GM19324 (cell line): ENCODE results near the gene ACSF3.

Experiments used
- ATAC-seq: cut with Tn5 transposase; IDR thresholded peaks from one replicate; pipeline ENCODE4 v1.9.1; 2021; ENCODE audit warnings: mild to moderate bottlenecking, moderate library complexity; ENCODE audit not compliant: unreplicated experiment, low FRiP score

The ACSF3 gene

DNA sequence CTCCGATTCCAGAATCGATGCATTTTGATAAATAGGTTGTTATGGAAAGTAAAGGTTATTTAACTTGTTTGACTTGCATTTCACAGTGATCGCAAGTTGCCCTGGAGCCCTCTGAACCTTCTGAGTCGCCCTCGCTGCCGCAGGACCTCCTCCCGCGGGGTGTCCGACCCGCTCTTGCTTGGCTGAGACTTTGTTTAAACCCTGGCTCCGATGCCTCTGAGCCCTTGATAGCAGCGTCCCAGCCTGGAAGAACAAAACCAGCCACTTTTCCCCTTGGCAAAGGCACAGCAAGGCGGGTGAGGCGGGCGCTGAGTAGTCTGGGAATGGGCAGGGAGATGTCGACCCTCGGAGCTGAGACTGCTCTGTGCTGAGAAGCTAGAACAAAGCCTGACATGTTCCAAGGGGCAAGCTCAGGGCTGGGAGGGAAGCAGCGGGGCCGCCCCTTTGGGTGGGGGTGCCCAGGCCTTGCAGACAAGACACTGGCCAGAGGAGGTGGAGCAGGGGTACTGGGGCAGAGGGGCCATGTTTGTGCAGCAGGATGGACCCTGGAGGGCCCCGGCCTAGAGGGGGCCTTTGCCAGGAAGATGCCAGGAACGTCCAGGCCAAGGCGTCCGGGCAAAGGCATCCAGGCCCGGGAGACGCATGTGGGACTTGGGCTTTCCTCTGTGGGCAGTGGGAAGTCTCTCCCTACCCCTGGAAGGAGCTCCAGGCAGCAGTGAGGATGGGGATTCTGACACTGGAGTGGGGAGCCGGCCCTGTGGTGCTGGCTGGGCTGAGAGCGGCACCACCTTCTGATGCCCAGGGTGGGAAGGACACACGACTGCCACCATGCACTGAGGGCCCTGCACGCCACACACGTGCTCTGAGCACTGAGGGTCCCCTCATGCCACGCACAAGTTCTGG lies 47.6 kb downstream of the ACSF3 start:
- ATAC-seq: no peak

- ATAC-seq: no peak
Observed at GRCh38 chr16:89141884-89142267, 48.2 kb downstream of the ACSF3 start.

DNA sequence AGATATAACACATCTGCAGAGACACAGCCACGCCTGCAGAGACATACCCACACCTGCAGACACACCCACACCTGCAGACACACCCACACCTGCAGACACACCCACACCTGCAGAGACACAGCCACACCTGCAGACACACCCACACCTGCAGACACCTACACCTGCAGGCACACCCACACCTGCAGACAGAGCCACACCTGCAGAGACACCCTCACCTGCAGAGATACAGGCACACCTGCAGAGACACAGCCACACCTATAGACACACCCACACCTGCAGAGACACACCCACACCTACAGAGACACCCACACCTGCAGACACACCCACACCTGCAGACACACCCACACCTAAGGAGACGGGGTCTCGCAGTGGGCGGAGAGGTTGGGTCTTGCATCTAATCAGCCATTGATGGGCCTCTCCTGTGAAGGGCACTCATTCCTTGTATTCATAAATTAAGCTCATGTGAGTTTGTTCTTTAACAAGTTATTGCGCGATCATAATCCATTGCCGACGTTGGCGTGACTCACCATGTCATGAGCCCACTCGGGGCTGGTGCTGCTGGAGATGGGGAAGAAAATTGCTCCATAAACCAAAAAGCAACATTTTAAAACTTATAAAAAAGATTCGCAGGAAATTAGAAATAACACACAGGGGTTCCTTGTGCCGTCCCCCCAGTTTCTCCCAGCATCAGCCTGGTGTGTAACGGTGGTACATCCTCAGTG lies 49.0 kb downstream of the ACSF3 start:
- no peak for ATAC-seq

DNA sequence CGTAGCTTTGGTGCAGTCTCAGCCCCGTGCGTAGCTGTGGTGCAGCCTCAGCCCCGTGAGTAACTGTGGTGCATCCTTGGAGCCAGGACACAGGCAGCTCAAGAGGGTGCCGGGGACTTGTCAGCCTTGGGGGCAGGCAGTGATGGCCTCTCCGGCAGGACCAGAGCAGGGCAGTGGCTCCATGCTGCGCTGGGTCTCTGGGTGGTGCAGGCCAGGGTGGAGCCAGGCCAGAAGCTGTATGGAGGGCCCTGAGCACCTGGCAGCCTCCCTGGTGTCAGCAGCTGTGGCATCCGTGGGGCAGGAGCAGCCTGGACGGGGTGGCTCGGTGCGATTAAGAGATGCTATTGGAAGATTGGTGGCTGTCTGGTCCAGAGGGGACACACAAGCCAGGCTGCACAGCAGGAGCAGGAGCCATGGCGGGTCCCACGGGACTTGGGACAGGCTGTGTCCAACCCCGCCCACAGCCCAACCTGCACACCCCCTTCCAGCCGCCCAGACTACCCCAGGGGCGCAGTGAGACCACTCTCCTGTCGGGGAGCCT lies 49.6 kb downstream of the ACSF3 start:
- ATAC-seq: no peak

DNA sequence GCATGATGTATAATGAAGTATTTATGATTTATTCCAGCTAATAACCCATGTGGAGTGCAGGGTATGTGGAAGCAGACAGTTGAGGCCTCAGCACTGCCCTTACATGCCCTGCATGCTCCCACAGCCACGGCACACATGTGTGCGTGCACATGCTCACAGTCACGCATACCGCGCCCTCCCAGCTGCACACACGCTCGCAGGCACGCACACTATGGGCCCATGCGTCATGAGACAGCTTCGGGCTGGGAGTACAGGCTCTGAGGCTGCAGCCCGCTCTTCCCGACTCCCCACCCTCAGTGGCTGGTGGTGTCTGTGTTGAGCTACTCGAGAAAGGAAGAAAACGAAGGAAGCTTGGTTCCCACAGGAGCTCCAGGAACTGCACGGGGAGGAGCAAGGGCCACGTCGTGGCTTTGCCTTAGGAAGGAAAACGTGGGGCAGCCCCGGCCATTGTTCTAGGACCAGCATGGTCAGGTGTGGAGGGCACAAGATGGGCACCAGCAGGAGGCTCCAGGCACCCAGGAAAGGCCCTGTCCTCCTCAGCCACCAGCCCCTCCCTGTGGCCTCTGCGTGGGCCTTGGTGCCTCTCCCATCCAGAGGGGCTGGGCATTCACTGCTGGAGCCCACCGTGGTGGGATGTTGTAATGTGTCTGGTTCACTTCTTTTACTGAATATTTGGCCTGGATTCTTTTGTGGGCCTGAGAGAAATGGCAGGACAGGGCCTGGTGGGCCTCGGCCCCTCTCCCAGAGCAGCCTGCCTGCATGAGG lies 50.4 kb downstream of the ACSF3 start:
- no peak for ATAC-seq

DNA sequence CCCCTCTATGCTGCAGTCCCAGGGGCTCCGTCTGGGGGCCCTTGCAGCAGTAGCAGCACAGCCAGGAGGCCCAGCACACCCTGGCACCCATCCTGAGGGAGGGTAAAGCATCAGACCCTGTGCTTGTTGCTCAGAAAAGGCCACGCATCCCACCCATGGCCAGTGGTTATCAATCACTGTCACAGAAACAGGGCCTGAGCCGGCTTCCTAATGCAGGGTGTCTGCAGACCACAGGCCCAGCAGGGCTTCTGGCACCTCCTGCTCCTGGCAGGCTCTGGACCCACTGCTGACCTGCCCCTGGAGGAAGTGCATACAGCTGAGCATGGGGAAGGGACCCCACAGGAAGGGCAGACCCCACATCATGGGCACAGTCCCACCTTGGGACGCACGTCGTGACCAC lies 51.0 kb downstream of the ACSF3 start:
- ATAC-seq: no peak

GRCh38 chr16:89145406-89146161 lies 51.9 kb downstream of the ACSF3 start:
- ATAC-seq: no peak

GRCh38 chr16:89146211-89147005 lies 52.8 kb downstream of the ACSF3 start:
- no peak for ATAC-seq

DNA sequence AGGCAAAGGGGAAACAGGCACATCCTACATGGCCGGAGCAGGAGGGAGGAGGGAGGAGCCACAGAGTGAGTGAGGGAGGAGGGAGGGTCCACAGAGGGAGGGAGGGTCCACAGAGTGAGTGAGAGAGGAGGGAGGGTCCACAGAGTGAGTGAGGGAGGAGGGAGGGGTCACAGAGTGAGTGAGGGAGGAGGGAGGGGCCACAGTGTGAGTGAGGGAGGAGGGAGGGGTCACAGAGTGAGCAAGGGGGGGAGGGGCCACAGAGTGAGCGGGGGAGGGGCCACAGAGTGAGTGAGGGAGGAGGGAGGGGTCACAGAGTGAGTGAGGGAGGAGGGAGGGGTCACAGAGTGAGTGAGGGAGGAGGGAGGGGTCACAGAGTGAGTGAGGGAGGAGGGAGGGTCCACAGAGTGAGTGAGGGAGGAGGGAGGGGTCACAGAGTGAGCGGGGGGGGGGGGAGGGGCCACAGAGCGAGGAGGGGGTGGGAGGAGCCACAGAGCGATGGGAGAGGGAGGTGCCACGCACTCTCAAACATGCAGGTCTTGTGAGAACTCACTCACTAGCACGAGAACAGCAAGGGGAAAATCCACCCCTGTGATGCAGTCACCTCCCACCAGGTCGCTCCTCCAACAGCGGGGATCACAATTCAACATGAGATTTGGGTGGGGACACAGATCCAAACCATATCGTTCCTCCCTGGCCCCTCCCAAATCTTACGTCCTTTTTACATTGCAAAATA lies 53.6 kb downstream of the ACSF3 start:
- ATAC-seq: no peak

DNA sequence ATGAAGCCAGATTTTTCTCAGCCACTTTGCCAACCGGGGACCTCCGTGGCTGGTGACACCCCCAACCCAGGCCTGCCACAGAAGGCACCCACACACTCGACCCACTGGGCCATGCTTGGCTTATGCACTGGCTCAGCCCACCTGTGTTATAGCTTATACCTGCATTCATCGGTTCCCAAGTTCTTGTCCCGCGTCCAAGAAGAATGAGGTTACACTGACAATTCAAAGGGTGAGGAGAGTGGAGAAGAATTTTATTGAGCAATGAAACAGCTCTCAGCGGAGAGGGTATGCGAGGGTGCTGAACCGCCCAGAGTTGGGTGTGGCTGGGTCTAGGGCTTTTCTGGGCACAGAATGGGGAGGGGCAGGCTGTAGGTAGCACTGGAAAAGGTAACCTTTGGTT lies 55.7 kb downstream of the ACSF3 start:
- no peak for ATAC-seq

DNA sequence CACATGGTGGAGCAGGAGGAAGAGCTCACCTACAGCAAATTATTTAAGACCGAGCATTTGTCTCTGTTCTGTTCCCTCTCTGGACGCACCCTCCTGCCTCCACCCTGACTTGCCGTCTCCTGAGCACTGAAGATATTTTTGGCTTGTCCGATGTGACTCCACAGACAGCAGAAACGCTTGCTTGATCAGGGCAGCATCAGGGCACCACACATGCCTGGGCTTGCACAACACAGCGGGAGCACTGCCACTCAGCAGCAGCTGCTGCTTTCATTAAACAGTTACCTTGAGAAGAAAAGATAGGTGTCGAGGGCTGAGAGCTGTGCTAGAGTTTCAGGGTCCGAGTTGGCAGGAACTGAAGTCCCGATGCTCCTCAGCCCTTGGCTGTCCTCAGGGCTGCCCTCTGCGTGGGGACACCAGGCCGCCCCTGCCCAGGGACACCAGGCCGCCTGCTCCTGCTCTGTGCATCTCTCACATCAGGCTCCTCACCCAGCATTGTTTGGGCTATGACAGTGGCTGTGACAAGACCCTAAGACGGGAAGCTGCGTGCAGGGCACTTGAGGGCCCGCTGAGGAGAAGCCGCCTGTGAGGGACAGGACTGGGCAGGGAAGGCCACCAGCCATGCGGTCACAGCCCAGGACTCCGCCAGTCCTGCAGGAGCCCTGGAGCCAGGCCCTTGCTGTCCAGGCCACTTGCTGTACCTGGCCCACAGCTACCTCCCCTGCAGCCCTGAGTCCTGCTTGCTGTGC lies 56.6 kb downstream of the ACSF3 start:
- ATAC-seq: no peak

DNA sequence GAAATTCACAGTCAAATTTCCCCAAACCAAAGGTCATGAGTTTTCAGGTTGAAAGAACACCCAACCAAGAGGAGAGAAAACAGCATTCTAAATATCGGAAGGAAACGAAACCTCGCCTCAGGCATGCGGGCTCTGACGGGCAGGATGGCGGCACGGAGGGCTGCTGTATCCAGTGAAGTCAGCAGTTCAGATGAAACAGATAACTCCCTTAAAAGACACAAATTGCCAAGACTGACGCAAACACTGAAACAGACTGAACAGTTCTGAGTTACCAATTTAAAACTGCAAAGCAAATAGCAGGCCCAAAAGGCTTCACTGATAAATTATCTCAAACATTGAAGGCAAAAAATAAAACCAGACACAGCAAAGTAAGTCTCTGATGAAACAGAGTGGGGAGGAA lies 57.3 kb downstream of the ACSF3 start:
- ATAC-seq: no peak

DNA sequence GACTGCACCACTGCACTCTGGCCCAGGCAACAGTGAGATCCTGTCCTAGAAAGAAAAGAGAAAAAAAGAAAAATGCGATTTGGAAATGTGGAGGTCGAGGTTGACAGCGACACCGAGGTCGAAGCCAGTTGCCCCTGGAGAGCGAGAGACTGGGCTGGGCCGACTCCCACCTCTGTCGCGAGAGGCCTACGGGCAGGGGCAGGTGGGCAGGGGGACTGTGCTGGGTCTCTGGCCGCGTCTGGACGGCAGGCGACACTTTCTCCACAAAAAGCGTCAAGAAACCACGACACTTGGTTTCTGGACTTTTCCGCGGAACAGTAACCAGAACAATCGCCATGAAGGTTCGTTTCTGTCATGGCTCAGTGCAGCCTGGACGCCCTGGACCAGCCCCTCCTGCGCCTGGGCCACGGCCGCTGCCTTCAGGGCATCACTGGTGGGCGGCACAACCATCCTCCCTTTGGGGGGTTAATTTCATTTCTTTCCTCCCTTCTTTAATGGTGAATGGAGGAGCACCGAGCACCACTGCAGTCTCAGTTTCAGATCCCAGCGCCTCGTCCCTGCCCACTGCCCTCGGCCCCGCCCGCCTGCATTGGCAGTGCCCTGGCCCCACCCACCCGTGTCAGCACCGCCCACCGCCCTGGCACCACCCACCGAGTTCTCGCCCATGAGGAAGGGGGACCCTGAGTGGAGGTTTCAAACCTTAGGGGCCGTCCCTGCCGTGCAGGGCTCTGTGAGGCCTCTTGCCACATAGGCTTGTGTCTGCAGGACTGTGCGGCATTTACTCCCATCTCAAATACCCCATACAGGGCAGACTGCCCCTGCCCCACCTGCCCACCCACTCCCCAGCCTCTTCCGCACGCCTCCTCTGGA lies 59.4 kb downstream of the ACSF3 start:
- no peak for ATAC-seq

DNA sequence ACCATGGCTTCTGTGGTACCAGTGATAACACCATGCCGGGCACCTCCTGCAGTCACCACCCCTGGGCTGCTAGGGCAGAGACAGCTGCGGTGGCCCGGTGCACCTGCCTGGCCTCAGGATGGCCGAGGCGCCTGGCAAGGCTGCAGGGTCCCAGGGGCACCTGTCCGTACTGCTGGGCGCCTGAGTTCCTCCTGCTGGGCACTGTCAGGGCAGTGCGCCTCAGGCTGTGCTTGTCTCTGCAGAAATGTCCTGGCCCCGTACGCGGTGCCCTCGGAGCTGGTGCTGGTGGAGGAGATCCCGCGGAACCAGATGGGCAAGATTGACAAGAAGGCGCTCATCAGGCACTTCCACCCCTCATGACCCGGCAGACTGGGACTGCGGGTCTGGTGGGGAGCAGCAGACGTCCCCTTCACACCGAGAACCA lies 60.2 kb downstream of the ACSF3 start:
- no peak for ATAC-seq

DNA sequence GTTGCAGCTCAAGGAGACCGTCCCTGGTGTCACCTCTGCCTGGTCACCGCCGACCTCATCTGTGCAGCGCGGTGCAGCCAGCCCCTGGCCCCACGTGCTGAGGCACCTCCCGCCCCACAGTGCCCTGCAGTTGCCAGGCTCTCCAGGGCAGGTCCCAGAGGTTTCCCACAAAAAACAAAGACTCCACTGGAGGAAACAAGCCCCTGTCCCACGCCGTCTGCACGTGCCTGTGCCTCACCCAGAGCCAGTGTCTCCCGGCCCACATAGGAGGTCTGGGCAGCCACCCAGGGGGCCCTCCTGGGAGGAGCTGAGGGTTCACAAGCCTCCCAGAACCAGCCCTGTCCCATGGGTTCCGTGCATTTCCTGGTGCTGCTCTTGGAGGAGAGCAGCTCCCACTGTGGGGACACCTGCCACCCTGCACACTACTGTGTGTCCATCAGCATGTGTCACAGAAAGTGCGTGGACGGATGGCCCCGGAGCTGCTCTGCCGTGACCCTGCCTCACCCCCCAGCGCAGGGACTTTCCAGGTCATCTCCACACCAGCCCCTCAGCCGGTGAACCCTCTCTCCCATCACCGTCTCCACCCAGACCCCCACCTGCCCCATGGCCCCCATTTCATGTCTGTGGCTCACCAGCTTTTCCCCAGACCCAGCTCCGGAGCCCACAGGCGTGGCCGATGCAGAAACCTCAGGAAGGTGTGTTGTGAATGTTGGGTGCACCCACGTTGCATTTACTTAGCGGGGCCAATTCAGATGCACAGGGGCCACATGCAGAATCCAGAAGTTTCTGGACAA lies 60.9 kb downstream of the ACSF3 start:
- no peak for ATAC-seq

GRCh38 chr16:89155184-89155679 lies 61.6 kb downstream of the ACSF3 start:
- ATAC-seq: no peak
